HG02588 (cell line): ENCODE measurements around the gene GARNL3.

ENCODE experiments used
- ATAC-seq: cut with Tn5 transposase; IDR thresholded peaks from one replicate; pipeline ENCODE4 v1.9.1; 2021; ENCODE audit warnings: mild to moderate bottlenecking, moderate library complexity; ENCODE audit not compliant: unreplicated experiment

The GARNL3 gene

DNA sequence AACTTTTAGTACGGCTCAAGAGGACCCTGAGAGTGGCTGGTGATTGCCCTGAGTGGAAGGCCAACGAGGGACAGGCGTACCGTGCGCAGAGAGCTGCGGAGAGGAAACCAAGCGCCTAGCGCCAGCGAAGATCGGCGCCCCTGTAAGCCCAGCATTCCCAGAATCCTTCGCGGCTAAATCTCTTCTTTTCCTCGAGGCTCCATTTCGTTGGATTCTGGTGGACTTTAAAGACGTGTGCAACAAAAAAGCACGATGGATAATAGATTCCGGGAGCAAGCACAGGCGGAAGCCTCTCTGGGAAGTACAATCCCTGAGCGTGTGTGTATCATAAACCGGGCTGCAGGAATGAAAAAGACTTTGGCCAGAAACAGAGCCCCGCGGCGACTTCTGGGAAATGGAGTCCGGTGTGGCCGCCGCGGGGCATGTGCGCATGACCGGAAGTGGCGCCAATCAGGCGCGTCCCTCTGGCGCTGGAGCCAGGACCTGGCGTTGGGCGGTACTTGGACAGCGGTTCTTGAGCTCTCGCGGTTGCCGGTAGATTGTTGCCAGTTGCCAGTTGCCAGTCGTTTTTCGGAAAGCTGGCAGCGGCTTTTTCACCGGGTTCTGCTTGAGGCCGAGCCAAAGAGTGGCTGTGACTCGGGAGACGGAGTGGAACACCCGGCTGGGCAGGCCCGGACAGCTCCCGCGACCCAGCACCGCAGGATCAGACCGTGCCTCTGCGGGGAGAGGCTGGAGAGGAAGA, 159.5 kb downstream of the GARNL3 start, which contains the start of gene ZNF79:
Gene ZNF79, plus strand, starts transcription at position 449 of the 742 bp plus-strand sequence. CDS start 406 bp downstream, outside the sequence.
- peak; percentile 88 for ATAC-seq

DNA sequence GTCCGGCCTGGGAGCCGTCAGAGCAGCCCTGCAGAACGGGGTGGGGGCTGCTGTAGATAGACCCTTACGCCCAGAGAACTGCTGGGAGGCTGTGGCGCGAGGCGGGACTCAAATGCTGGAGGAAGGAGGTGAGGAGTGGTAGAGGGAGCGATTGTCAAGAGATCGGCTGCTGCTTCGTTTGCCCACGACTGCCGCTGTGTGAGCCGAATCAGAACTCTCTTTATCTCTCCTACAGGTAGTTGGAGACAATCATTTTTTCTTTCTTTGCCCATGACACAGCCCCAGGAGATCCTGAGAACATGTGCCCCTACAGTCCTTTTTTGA, 160.1 kb downstream of the GARNL3 start:
- ATAC-seq, result no peak

DNA sequence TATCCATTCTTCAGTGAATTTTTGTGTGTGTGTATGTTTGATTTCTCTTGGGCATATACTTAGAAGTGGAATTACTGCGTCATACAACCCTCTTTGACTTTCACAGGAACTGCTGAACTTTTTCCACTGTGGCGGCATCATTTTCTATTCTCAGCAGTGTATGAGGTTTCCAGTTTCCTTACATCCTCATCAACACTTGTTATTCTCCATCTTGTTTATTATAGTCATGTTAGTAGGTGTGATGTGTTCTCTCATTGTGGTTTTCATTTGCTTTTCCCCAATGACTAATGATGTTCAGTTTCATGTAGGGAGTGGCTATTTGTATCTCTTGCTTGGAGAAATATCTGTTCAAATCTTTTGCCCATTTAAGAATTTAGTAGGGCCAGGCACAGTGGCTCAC, 162.2 kb downstream of the GARNL3 start:
- ATAC-seq, result no peak

DNA sequence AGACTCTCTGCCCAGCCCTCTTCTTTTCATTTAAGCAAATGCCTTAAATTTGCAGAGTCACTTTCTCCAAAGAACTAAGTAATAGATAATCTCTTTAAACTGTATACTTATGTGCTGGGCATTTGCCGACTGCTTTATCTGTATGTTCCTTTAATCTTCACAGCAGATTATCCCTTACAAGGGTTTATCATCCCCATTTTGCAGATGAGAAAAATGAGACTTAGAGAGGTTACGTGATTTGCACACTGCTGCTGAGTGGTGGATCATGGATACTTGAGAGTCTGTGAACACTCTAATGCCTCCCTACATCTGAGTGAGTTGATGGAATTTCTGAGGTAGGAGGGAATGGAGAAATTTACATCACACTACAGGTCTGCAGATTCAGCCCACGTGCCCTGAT, 163.8 kb downstream of the GARNL3 start:
- ATAC-seq, result no peak

DNA sequence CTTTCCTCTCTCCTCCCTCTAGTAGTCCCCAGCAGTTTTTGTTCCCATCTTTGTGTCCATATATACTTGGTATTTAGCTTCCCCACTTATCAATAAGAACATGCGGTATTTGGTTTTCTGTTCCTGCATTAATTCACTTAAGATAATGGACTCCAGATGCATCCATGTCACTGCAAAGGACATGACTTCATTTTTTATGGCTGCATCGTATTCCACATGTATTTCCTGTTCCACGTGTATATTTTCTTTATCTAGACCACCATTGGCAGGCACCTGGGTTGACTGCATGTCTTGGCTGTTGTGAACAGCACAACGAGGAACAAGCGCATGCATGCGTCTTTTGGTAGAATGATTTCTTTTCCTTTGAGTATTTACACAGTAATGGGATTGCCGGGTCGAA, 165.8 kb downstream of the GARNL3 start:
- ATAC-seq, result no peak

DNA sequence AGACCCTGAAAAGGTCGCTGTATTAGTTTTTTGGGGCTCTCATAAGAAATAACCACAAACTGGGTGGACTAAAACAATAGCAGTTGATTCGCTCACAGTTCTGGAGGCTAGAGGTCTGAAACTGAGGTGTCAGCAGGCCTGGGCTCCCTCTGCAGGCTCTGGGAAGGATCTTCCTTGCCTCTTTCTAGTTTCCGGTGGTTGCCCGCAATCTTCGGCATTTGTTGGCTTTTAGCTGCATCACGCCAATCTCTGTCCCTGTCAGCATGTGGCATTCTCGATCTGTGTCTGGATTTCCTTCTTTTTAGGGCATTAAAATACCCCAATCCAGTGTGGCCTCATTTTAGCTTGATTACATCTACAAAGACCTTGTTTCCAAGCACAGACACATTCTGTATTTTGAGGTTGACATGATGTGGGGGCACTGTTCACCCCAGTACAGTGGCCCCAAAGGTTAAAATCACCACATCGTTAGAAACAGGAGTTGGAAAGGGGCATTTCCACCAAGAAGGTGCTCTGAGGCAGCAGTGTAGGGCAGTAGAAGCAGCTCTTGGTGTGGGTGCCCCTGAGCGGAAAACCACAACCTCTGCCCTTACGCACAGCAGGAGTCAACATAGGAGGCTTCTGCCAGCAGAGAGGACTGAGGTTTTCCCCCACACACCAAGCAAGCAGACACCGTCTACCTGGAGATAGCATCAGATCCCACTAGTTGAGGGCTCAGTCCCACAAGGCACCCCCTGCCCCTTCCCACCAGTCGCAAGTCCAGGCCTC, 173.1 kb downstream of the GARNL3 start:
- no peak for ATAC-seq

DNA sequence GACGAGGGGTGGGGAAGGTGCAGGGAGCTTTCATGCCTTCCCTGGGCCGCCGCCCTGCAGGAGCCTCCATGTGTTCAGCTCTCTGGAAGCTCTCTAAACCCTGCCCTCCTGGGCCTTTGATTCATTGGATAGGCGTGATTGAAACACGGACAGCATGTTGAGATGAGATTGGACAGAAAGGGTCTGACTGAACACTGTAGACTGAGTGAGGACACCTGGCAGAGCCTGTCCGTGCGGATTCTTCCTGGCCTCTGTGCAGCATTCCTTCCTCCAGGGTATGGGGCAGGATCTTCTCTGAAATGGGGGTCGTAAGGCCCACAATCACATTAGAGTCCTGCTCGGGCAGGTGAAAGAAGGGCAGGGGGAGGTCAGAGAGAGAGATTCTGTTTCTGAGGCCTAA, 173.8 kb downstream of the GARNL3 start:
- no peak for ATAC-seq
